ENCODE results near the gene ADH1A. TPM values are rescaled to one million over a fixed set of nuclear protein-coding genes. Genes with fewer than 3 reads are reported as not detected.
A peak's percentile ranks its signal among the peaks of the same experiment; 100 is the strongest.

Gene ADH1A
- total RNA-seq, 4 donors from 2014 or later = 0.59 to 2.6 (median 1.8) TPM; not detected in 1

DNA sequence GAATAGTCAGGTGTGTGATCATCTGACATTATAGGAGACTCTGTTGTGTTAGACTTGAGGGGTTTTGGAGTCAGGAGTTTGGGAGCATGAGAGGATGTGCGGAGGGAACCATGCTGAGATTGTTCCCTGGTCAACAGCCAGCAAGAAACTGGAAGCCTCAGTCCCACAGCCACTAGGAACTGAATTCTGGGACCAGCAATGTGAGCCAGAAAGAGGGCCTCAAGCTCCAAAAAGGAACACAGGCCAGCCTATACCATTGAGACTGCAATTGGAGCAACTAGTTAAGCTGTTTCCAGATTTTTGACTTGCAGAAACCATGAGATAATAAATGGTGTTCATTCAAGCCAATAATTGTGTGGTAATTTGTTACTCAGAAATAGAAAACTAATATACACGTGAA, 39.1 kb upstream of the ADH1A start:
- no peak for TF ChIP-seq POLR2A (IDR thresholded peaks at IDR 0.05)
- TF ChIP-seq, protein P1, sequence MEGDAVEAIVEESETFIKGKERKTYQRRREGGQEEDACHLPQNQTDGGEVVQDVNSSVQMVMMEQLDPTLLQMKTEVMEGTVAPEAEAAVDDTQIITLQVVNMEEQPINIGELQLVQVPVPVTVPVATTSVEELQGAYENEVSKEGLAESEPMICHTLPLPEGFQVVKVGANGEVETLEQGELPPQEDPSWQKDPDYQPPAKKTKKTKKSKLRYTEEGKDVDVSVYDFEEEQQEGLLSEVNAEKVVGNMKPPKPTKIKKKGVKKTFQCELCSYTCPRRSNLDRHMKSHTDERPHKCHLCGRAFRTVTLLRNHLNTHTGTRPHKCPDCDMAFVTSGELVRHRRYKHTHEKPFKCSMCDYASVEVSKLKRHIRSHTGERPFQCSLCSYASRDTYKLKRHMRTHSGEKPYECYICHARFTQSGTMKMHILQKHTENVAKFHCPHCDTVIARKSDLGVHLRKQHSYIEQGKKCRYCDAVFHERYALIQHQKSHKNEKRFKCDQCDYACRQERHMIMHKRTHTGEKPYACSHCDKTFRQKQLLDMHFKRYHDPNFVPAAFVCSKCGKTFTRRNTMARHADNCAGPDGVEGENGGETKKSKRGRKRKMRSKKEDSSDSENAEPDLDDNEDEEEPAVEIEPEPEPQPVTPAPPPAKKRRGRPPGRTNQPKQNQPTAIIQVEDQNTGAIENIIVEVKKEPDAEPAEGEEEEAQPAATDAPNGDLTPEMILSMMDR (IDR thresholded peaks at IDR 0.05) = no peak
- TF ChIP-seq EP300 (IDR thresholded peaks at IDR 0.05) = no peak
- WGBS, 2 donors = 76 to 78% methylated on average over 2 of the region's 2 CpGs

DNA sequence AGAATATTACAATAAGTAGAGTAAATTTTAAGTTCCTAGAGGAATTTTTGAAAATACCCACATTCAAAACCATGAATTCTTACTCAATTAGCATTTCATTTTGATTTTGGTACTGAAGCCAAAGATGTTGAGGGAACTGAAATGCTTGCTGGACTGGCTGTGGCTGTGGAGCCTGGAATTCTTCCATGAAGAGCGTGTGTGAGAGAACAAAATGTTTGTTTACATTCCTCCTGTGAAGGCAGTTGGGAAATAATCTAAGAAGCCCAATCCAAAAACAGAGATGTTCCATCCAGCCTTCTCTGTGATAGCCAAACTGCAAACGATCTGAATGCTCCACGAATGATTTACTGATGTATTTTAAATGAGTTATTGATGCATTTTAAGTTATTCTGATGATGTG, 34.2 kb upstream of the ADH1A start:
- Histone ChIP-seq H3K9me3 (peaks cover 0 to 11% (median 0%) of the 10 kb centered on the region in 4 donors), H3K4me1 (peaks cover 0 to 34% (median 9%) of the 10 kb centered on the region in 4 donors), H3K36me3 (no peaks in the 10 kb centered on the region), H3K27ac (peak overlapping the region; percentile 58 to 91 (median 74)), H3K4me3 (no peak overlapping the region), H3K27me3 (no peaks in the 10 kb centered on the region)
- WGBS, 2 donors = 23 to 37% methylated on average over 3 of the region's 3 CpGs
- TF ChIP-seq POLR2A (IDR thresholded peaks at IDR 0.05) (no peak), EP300 (IDR thresholded peaks at IDR 0.05) (peak; percentile 61 to 92)
- TF ChIP-seq, protein P1 (IDR thresholded peaks at IDR 0.05) = no peak
- peak; percentile 48 to 82 for DNase-seq (ENCODE audit: low spot score in 2 of 2)

More for the DNA sequence above, 39.1 kb upstream of the ADH1A start:
- Histone ChIP-seq H3K36me3 (no peaks in the 10 kb centered on the region), H3K27ac (peak overlapping the region in 1 of 4 donors; percentile 9), H3K4me3 (no peak overlapping the region), H3K27me3 (no peaks in the 10 kb centered on the region), H3K9me3 (peaks cover 0 to 11% (median 0%) of the 10 kb centered on the region in 4 donors), H3K4me1 (peaks cover 0 to 7% (median 0%) of the 10 kb centered on the region in 4 donors)
- no peak for DNase-seq (ENCODE audit: low spot score in 2 of 2)

GRCh38 chr4:99324361-99324760, 33.6 kb upstream of the ADH1A start:
- TF ChIP-seq, protein P1 (IDR thresholded peaks at IDR 0.05) = no peak
- no peak for TF ChIP-seq EP300 (IDR thresholded peaks at IDR 0.05)
- TF ChIP-seq POLR2A (IDR thresholded peaks at IDR 0.05) = no peak
- H3K27ac ChIP-seq = peak overlapping the region; percentile 69 to 91 (median 76)
- 42 to 50% methylated on average over 1 of the region's 1 CpG for WGBS, 2 donors

GRCh38 chr4:99323756-99324155, 33.0 kb upstream of the ADH1A start:
- peaks cover 0 to 34% (median 9%) of the 10 kb centered on the region in 4 donors for H3K4me1 ChIP-seq
- no peak for TF ChIP-seq POLR2A (IDR thresholded peaks at IDR 0.05)
- TF ChIP-seq EP300 (IDR thresholded peaks at IDR 0.05) = peak; percentile 52 to 96
- H3K9me3 ChIP-seq = peaks cover 0 to 11% (median 0%) of the 10 kb centered on the region in 4 donors
- H3K27me3 ChIP-seq = no peaks in the 10 kb centered on the region
- no peak overlapping the region for H3K4me3 ChIP-seq
- DNase-seq (ENCODE audit: low spot score in 2 of 2) = peak in 1 of 2 donors; percentile 76
- no peaks in the 10 kb centered on the region for H3K36me3 ChIP-seq
- H3K27ac ChIP-seq = peak overlapping the region; percentile 69 to 91 (median 76)
- 95 to 96% methylated on average over 1 of the region's 1 CpG for WGBS, 2 donors

More at GRCh38 chr4:99324361-99324760, 33.6 kb upstream of the ADH1A start:
- peaks cover 0 to 11% (median 0%) of the 10 kb centered on the region in 4 donors for H3K9me3 ChIP-seq
- H3K4me3 ChIP-seq = no peak overlapping the region
- peaks cover 0 to 34% (median 9%) of the 10 kb centered on the region in 4 donors for H3K4me1 ChIP-seq
- DNase-seq (ENCODE audit: low spot score in 2 of 2) = no peak
- H3K27me3 ChIP-seq = no peaks in the 10 kb centered on the region
- no peaks in the 10 kb centered on the region for H3K36me3 ChIP-seq

DNA sequence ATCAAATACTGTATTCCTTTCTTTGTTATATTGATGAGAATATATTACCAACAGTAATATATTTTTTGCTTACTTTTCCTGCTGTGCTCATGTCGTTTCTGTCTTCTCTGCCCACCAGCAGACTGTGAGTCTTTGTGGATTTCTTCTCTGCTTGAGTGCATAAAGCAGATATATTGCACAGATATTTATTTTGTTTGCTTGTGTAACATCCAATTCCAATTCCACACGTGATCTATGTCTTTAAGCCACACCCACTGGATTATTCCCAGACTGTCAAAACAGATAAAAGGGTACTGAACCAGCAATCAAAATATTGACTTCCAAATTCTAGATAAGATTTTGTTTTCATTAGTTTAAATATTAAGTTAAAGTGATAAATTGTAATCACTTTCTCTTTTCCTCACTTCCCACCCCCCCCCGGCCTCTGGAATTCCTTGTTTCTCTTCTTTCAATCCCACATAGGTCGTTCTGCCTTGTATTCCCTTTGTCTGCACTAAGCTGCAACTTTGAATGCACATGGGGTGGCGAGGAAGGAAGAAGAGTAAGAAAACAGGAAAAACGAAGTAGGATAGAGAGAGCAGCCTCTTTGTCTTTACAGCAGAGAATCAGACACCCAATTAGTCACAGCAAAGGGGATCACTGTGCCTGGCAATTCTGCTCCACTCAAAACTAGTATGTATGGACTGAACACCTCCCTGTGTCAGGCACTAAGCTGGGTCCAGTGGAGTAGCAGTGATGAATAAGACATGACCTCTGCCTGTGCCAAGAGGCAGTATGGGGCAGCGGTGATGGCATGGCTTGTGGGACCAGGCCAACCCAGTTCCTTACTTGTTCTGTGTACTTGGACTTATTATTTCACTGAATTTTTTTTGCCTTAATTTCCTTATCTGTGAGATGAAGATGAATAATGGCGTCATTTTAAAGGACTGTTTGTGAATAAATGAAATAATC, 30.7 kb upstream of the ADH1A start, which contains the start of gene ADH1B:
Gene ADH1B, minus strand, starts transcription at position 161 of the 951 bp plus-strand sequence. Its CDS starts 70 bp downstream, at position 91.
- Histone ChIP-seq H3K9me3 (peaks cover 0 to 3% (median 0%) of the 10 kb centered on the region in 4 donors), H3K27ac (peak within 1 kb of the TSS; percentile 65 to 83 (median 74)), H3K36me3 (peaks cover 0 to 6% (median 0%) of the 10 kb centered on the region in 3 donors), H3K4me3 (peak within 1 kb of the TSS; percentile 27 to 54 (median 38)), H3K4me1 (peaks cover 0 to 34% (median 9%) of the 10 kb centered on the region in 4 donors), H3K27me3 (no peaks in the 10 kb centered on the region)
- TF ChIP-seq, protein P1 (IDR thresholded peaks at IDR 0.05) = no peak
- peak in 1 of 2 donors; percentile 86 for TF ChIP-seq EP300 (IDR thresholded peaks at IDR 0.05)
- peak in 1 of 2 donors; percentile 45 for TF ChIP-seq POLR2A (IDR thresholded peaks at IDR 0.05)
- 35 to 41% methylated on average over 8 of the region's 8 CpGs for WGBS, 2 donors
- peak in 1 of 2 donors; percentile 65 for DNase-seq (ENCODE audit: low spot score in 2 of 2)

All from tibial nerve (tissue), 4 donors.